Measurements from ENCODE around the gene KCTD11. TPM values are rescaled to one million over a fixed set of nuclear protein-coding genes. Genes with fewer than 3 reads are reported as not detected.

Gene KCTD11
- total RNA-seq, 1 experiment from 2014 or later: 11.0 TPM

- H3K4me3 ChIP-seq (ENCODE audit: low read depth in 2 of 2, low read length in 2 of 2): no peak overlapping the region
- peaks cover 3% of the 10 kb centered on the region for H3K4me1 ChIP-seq (ENCODE audit: control insufficient read depth, insufficient read depth, low read length)
- ATAC-seq (no peak), DNase-seq (ENCODE audit: low read depth, low spot score) (no peak)
- no TSS peak for BruUV-seq (replicated peaks)
- TF ChIP-seq, protein P1, sequence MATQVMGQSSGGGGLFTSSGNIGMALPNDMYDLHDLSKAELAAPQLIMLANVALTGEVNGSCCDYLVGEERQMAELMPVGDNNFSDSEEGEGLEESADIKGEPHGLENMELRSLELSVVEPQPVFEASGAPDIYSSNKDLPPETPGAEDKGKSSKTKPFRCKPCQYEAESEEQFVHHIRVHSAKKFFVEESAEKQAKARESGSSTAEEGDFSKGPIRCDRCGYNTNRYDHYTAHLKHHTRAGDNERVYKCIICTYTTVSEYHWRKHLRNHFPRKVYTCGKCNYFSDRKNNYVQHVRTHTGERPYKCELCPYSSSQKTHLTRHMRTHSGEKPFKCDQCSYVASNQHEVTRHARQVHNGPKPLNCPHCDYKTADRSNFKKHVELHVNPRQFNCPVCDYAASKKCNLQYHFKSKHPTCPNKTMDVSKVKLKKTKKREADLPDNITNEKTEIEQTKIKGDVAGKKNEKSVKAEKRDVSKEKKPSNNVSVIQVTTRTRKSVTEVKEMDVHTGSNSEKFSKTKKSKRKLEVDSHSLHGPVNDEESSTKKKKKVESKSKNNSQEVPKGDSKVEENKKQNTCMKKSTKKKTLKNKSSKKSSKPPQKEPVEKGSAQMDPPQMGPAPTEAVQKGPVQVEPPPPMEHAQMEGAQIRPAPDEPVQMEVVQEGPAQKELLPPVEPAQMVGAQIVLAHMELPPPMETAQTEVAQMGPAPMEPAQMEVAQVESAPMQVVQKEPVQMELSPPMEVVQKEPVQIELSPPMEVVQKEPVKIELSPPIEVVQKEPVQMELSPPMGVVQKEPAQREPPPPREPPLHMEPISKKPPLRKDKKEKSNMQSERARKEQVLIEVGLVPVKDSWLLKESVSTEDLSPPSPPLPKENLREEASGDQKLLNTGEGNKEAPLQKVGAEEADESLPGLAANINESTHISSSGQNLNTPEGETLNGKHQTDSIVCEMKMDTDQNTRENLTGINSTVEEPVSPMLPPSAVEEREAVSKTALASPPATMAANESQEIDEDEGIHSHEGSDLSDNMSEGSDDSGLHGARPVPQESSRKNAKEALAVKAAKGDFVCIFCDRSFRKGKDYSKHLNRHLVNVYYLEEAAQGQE (IDR thresholded peaks at IDR 0.05; ENCODE audit: insufficient read depth in 1 of 2, low read depth in 2 of 2, low read length in 1 of 2): no peak
- TF ChIP-seq SIN3A (IDR thresholded peaks at IDR 0.05; ENCODE audit: borderline replicate concordance, insufficient read depth, low read depth, low read length) (no peak), POLR2AphosphoS5 (IDR thresholded peaks at IDR 0.05; ENCODE audit: low read depth, low read length) (no peak)
- H3K27ac ChIP-seq (ENCODE audit: low read length): no peak overlapping the region
- no peaks in the 10 kb centered on the region for H3K9me3 ChIP-seq (ENCODE audit: control insufficient read depth, insufficient read depth, low read depth, low read length)
- POLR2A ChIA-PET: no interaction called here
- no peaks in the 10 kb centered on the region for H3K36me3 ChIP-seq (ENCODE audit: control insufficient read depth, insufficient read depth, low read length)
- H3K27me3 ChIP-seq (ENCODE audit: control insufficient read depth, insufficient read depth, low read length): no peaks in the 10 kb centered on the region
- in situ Hi-C loops (cut with HindIII; ENCODE audit: low pct_unique_long_range_greater_than_20kb, low sequenced_read_pairs): no loop called here
- CTCF ChIA-PET: no interaction called here
- intact Hi-C loops (cut with micrococcal nuclease; ENCODE audit: unreplicated experiment): no loop called here
Observed at GRCh38 chr17:7398612-7399011, 46.6 kb downstream of the KCTD11 start.

DNA sequence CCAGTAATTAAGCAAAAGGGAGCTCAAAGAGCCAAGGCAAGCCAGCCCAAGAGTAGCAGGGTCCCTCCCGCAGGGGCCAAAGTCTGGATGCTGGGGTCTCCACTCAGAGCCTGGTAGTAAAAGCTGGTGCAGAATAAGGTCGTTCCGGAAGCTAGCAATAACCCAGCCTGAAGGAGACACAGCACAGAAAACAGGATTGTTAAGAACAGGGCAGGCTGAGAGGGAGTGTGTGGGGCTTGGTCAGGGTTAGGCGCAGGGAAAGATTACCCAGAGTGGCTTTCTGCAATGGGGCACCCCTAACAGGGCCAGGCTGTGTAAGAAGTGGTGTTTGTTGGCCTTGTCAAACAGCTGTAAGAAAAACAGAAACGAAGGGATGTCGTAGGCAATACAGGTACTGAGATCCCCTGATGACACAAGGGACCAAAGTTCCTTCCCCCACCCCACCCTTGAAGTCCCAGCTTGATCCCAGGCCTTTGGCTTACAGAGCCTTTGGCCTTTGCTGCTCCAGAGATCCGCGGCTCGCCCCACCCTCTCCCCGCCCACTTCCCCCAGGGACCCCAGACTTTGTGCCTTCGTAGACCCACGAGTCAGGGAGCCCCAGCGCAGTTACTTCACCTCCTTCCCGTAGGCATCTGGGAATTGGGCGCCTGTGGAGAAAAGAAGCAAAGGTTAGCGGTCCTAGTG lies 51.2 kb downstream of the KCTD11 start:
- Histone ChIP-seq H3K27ac (ENCODE audit: low read length) (peak overlapping the region; percentile 76), H3K4me1 (ENCODE audit: control insufficient read depth, insufficient read depth, low read length) (peaks cover 3% of the 10 kb centered on the region), H3K27me3 (ENCODE audit: control insufficient read depth, insufficient read depth, low read length) (no peaks in the 10 kb centered on the region), H3K4me3 (ENCODE audit: low read depth in 2 of 2, low read length in 2 of 2) (peak overlapping the region; percentile 61), H3K36me3 (ENCODE audit: control insufficient read depth, insufficient read depth, low read length) (no peaks in the 10 kb centered on the region), H3K9me3 (ENCODE audit: control insufficient read depth, insufficient read depth, low read depth, low read length) (no peaks in the 10 kb centered on the region)
- TF ChIP-seq SIN3A (IDR thresholded peaks at IDR 0.05; ENCODE audit: borderline replicate concordance, insufficient read depth, low read depth, low read length) (no peak), CTCF (IDR thresholded peaks at IDR 0.05) (no peak)
- DNase-seq (ENCODE audit: low read depth, low spot score) (no peak), ATAC-seq (peak; percentile 6; the same call in 1 of the 2 replicates)
- intact Hi-C loops (cut with micrococcal nuclease; ENCODE audit: unreplicated experiment) (no loop called here), in situ Hi-C loops (cut with HindIII; ENCODE audit: low pct_unique_long_range_greater_than_20kb, low sequenced_read_pairs) (no loop called here)
- ChIA-PET CTCF (interaction anchor here (1.1 kb wide), 1 partner anchor 16 kb away, joined by 4 read pairs; no protein-coding TSS in a partner anchor), POLR2A (interaction anchor here (1.6 kb wide), 1 partner anchor 32 kb away, joined by 6 read pairs; the partner anchor contains the start of gene TMEM102)
- BruUV-seq (replicated peaks): TSS peak; percentile 96

- intact Hi-C loops (cut with micrococcal nuclease; ENCODE audit: unreplicated experiment): no loop called here
- H3K27me3 ChIP-seq (ENCODE audit: control insufficient read depth, insufficient read depth, low read length): no peaks in the 10 kb centered on the region
- CTCF ChIA-PET: interaction anchor here (0.7 to 1.1 kb wide), 2 partner anchors 15 to 149 kb away, joined by 4 to 5 read pairs; no protein-coding TSS in a partner anchor
- H3K27ac ChIP-seq (ENCODE audit: low read length): peak overlapping the region; percentile 76
- in situ Hi-C loops (cut with HindIII; ENCODE audit: low pct_unique_long_range_greater_than_20kb, low sequenced_read_pairs): no loop called here
- peaks cover 3% of the 10 kb centered on the region for H3K4me1 ChIP-seq (ENCODE audit: control insufficient read depth, insufficient read depth, low read length)
- no peak for TF ChIP-seq CTCF (IDR thresholded peaks at IDR 0.05)
- TF ChIP-seq, protein P1 (IDR thresholded peaks at IDR 0.05; ENCODE audit: insufficient read depth in 1 of 2, low read depth in 2 of 2, low read length in 1 of 2): no peak
- no peak for TF ChIP-seq SIN3A (IDR thresholded peaks at IDR 0.05; ENCODE audit: borderline replicate concordance, insufficient read depth, low read depth, low read length)
- no peak for TF ChIP-seq POLR2AphosphoS5 (IDR thresholded peaks at IDR 0.05; ENCODE audit: low read depth, low read length)
- TF ChIP-seq TCF7L2 (IDR thresholded peaks at IDR 0.05; ENCODE audit: low read depth, low read length): no peak
- no TSS peak for BruUV-seq (replicated peaks)
- POLR2A ChIA-PET: interaction anchor here (0.7 to 1.6 kb wide), 3 partner anchors 32 to 340 kb away, joined by 3 to 9 read pairs (median 6); partner anchors contain the start of genes POLR2A and TMEM102
- H3K9me3 ChIP-seq (ENCODE audit: control insufficient read depth, insufficient read depth, low read depth, low read length): no peaks in the 10 kb centered on the region
- ATAC-seq (peak; percentile 70), DNase-seq (ENCODE audit: low read depth, low spot score) (no peak)
- peak overlapping the region; percentile 61 for H3K4me3 ChIP-seq (ENCODE audit: low read depth in 2 of 2, low read length in 2 of 2)
- no peaks in the 10 kb centered on the region for H3K36me3 ChIP-seq (ENCODE audit: control insufficient read depth, insufficient read depth, low read length)
Observed at GRCh38 chr17:7403727-7403976, 51.7 kb downstream of the KCTD11 start.
